Measurements from ENCODE around the gene IRGC.
"Not testable (repeated sequence)": the region's sequence is repeated elsewhere in the genome, so short reads cannot be mapped to it uniquely, and the experiment has no call there.

Gene IRGC, protein sequence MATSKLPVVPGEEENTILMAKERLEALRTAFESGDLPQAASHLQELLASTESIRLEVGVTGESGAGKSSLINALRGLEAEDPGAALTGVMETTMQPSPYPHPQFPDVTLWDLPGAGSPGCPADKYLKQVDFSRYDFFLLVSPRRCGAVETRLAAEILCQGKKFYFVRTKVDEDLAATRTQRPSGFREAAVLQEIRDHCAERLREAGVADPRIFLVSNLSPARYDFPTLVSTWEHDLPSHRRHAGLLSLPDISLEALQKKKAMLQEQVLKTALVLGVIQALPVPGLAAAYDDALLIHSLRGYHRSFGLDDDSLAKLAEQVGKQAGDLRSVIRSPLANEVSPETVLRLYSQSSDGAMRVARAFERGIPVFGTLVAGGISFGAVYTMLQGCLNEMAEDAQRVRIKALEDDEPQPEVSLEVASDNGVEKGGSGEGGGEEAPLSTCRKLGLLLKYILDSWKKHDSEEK

DNA sequence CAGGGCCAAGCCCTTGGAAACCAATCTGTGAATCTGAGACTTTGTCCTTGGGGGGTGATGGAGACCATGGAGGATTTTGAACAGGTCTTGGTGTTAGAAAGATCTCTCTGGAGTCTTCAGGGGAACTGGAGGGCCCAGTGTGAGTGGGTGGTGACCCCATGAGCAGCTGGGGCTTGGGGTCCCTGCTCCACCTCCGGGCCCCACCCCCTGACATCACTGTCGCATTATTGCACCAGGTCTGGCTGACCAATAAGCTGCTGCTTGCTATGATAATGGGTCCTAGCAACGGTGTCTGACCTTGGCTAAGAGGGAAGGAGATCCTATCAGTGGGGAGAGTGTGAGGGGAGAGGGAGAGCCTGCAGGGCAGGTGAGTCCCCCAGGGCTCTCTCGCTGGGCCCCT lies at the start of gene IRGC:
Gene IRGC (plus strand): TSS at position 301 of the 400 bp plus-strand sequence. CDS start 2,483 bp downstream, outside the sequence.
- no peak for DNase-seq

DNA sequence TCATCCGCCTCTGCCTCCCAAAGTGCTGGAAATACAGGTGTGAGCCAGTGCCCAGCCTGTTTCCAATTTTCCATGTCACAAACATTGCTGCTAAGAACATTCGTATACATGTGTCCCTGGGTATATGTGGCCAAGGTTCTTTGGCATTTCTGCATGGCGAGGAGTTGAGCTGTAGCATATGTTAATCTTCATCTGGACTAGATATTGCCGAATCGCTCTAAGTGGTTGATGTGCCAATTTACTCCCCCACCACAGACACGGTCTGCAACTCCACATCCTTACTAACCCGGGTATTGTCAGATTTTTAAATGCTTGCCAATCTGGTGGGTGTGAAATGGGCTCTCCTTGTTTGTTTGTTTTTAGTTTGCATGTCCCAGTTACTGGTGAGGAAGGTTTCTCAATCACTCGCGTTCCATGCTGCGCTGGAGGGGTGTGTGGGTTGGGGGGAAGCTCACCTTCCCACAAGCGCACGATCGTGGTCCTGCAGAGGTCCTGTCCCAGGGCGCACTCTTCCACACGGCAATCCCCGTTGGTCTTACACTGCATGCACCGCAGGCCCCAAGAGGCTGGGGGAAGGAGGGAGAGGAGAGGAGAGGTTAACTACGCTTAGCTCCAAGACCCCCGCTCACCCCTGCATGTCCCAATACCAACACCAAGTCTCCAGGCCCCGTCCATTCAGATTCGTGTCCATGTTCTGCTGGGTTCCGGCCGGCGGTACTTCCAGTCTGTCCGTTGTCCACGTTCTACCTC lies 48.6 kb upstream of the IRGC start:
- DNase-seq = no peak

DNA sequence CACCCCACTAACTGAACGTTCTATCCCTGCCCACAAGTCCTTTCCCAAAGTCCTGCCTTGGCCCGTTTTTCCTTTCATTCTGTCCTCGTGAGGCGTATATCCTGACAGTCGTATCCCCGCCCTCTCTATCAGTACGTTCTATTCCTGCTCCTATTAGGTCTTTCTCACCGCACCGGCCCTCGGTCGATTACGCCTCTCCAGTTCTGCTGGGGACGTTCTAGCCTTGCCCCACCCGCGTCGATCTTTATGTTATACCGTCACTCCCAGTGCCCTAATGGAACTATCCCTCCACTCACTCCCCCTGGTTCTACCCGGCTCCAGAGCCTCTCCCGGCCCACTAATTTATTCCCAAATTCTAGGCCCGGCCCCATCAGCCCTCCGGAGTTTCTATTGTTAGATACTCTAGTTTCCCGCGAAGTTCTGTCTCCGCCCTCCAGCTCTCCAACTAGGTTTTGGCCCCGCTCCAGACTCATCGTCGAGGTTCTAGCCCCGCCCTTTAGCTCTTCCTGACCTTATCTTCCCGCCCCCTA lies 47.9 kb upstream of the IRGC start:
- peak in 2 of 56 donors; percentile 43 to 89 for DNase-seq

DNA sequence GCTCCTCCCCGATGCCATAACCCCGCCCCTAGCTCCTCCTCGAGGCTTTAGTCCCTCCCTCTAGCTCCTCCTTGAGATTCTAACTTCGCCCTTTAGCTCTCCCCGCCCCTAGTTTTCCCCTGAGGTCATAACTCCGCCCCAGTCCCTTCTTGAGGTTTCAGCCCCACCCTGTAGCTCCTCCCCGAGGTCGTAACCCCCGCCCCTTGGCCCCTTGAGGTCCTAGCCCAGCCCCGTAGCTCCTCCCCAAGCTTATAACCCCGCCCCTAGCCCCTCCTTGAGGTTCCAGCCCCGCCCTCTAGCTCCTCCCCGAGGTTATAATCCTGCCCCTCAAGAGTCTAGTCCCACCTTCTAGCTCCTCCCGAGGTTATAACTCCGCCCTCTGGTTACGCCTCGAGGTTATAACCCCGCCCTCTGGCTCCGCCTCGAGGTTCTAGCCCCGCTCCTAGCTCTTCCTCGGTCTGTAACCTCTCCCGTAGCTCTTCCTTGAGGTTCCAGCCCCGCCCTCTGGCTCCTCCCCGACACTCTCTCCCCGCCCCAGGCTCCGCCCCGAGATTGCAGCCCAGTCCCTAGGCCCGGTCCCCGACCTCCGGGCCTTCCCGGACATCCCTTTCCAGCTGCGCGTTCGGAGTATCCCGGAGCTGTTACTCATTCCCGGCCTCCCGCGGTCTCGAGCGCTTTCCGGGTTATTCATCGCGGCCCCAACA lies 47.3 kb upstream of the IRGC start:
- DNase-seq = peak; percentile 81 to 100 (median 96)

DNA sequence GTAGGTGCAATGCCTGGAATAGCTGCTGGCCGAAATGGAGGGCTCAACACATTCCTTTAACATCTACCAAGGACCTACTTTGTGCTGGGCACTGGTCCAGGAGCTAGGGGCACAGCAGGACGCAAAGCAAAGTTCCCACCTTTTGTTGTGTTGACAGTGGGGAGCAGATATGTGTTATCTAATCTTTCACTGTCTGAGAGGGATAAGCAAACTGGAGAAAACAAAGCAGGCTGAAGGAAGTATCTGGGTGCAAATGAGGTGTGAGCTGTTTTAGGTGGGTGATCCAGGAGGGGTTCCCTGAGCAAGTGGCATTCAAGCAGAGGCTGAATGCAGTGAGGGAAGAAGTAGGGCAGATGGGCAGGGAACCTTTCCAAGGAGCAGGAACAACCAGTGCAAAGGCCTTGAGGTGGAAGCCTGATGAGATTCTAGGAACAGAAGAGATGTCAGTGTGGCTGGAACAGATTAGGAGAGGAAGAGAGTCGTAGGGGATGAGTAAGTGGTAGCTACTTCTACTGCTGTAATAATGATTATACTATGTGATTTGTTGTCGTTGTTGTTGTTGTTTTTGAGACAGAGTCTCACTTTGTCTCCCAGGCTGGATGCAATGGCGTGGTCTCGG lies 43.7 kb upstream of the IRGC start:
- no peak for DNase-seq

DNA sequence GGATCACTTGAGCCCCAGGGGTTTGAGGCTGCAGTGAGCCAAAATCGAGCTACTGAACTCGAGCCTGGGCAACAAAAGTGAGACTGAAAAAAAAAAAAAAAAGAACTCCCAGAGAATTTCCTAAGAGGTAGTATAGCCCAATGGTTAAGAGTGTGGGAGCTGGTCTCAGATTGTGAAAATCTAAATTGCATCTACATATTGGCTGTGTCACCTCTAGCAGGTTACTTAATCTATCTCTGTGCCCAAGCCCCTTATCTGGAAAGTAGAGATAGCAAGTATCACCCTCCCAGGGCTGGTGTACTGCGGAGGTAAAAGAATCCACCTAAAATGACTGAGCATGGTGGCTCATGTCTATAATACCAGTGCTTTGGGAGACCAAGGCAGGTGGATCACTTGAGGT lies 42.2 kb upstream of the IRGC start:
- DNase-seq = no peak

DNA sequence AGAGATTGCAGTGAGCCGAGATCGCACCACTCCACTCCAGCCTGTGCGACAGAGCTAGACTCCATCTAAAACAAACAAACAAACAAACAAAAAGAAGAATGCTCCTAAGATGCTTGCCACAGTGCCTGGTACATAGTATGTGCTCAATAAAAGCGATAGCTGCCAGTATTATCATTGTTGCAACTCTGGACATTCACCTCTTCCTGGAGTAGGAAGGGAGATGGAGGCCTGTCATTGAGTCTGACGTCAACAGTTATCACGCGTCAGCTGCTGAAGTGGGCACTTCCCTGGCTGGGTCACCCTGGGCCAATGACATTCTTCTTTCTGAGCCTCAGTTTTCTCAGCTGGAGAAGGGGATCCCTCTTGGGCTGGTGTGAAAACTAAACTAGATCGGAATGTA lies 41.7 kb upstream of the IRGC start:
- no peak for DNase-seq

DNA sequence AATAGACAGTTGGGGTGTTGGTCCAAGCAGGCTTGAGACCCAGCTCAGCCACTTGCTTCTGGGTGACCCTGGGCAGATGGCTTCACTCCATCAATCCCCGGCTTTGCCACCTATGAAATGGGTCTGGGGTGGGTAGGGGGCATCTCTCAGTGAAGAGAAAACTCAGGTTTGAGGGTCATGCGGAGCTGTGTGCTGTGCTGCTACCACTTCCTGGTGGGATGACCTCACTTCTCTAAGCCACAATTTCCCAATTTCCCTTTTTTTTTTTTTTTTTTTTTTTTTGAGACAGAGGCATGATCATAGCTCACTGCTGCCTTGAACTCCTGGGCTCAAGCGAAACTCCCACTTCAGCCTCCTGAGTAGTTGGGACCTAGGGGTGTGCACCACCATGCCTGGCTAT lies 41.3 kb upstream of the IRGC start:
- no peak for DNase-seq

DNA sequence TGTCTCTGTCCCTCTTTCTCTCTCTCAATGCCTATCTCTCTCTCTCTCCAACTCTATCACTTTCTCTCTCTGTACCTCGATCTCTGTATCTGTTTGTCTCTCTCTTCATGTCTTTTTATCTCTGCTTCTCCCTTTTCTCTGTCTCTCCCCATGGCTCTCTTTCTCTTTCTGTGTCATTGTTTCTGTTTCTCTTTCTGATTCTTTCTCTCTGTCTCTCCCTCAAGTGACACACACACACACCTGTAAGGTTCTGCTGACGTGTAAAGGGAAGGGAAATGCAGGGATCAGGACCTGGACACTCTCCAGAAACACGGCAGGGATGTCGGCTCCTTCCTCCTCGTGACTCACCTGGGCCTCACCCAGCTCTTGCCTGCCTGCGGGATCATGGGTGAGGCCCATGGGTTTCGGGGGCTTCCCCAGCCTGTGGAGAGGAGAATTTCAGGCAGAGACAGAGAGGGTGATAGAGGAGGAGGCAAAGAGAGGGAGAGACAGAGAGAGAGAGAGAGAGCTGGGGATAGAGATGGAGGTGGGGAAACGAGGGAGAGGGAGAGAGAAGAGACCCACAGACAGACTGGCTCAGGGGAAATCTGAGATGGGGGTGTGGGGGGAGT lies 40.5 kb upstream of the IRGC start:
- no peak for DNase-seq

DNA sequence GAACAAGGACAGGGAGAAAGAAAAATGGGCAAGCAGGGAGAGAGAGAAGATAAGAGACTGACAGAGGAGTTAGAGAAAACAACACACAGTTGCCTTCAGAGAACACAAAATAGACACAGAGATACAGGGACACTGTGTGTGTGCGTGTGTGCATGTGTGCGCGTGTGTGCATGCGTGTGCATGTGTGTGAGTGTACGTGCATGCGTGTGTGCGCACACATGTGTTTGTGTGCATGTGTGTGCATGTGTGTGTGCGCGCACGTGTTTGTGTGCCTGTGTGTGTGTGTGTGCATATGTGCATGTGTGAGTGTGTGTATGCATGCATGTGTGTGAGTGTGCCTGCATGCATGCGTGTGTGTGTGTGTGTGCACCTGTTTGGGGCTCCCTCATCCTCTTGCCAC lies 40.0 kb upstream of the IRGC start:
- no peak for DNase-seq

DNA sequence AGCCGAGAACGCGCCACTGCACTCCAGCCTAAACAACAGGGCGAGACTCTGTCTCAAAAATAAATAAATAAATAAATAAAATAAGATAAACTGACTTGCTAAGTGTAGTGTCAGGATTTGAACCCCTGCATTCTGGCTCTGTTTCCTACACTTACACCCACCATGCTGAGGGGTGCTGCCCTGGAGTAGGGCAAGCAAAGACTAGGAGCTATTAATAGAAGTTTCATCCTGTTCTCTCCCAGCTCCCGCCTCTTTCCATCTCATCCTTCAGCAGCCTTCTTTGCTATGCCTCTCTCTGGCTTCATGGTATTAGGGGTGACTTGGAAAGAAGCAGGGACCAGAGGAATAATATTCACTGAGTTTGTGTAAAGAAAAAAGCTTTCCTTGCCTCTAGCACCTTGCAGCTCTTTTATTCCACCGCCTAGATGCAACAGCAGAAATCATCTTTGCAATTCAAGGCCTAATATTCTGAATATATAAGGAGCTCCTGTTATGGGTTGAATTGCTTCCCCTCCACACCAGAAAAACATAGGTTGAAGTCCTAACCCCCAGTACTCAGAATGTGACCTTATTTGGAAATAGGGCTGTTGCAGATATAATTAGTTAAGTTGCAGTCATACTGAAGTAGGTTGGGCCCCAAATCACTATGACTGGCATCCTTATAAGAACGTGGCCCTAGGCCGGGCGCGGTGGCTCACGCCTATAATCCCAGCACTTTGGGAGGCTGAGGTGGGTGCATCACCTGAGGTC lies 37.2 kb upstream of the IRGC start:
- no peak for DNase-seq

DNA sequence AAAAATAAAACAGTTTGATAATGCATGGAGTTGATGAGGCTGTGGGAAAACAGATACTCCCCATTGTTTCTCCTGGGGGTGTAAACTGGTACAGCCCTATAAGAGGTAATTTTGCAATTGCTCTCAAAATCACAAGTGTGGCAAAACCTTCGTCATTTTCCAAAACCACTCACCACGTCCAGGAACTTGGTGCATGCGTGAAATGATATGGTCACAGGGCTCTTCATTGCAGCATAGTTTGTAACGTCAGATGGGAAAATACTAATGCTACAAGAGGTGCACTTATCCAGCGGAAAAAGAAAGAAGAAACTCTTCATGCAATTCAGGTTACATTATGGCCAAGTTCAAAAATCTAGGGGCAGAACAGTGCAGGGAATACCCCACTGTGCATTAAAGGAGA lies 34.1 kb upstream of the IRGC start:
- DNase-seq = no peak

DNA sequence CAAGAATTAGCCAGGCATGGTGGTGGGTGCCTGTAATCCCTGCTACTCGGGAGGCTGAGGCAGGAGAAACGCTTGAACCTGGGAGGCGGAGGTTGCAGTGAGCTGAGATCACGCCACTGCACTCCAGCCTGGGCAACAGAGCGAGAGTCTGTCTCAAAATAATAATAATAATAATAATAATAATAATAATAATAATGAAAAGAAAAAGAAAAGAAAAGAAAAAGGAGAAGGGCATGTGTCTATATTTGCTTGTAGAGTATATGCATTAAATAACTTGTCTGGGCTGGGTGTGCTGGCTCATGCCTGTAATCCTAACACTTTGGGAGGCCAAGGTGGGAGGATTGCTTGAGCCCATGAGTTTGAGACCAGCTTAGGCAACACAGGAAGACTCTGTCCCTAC lies 33.6 kb upstream of the IRGC start:
- not testable (repeated sequence) for DNase-seq

DNA sequence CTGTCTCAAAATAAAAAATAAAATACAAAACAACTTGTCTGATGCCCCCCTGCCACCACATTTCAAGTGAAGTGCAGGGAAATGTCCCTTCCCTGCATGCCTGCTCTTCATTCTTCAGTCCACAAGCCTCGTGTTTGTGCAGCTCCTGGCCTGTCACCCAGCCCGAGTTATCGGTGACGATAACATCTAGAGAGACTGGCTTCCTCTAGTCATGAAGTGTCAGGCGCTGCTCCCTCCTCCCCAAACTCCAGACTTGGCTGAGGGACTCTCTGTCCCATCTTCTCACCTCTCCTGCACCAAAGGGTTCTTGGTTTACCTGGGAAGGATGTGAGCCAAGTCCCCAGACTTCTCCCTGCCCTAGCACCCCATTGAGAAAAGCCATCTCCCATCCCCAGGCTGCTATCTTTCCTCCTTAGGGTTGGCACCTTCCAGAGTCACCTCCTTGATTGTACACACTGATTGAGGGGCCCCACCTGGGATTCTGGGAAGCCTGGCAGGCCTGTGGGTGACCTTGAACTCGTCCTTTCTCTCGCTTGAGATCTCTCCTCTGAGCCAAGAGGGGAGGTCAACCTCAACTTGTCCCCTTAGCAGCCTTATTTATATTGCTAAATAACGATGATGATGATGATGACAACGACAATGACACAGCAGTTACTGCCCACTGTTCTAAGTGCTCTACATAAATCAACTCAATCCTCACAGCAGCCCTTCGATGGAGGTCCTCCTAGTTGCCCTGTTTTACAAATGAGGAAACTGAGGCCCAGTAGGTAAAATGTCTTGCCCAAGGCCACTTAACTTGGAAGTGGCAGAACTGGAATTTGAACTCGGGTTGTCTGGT lies 32.8 kb upstream of the IRGC start:
- no peak for DNase-seq

DNA sequence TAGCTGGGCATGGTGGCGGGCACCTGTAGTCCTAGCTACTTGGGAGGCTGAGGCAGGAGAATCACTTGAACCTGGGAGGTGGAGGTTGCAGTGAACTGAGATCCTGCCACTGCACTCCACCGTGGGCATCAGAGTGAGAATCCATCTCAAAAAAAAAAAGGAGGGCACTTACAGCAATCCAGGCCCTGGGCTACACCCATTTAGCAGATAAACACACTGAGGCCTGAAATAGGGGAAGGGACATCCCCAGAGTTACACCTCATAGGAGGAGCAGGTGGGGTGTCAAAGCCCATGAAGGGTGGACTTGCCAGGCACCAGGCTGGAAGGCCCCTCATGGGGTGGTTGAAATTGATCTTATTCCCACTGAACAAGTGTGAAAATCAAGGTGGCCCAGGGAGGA lies 32.0 kb upstream of the IRGC start:
- DNase-seq = no peak

DNA sequence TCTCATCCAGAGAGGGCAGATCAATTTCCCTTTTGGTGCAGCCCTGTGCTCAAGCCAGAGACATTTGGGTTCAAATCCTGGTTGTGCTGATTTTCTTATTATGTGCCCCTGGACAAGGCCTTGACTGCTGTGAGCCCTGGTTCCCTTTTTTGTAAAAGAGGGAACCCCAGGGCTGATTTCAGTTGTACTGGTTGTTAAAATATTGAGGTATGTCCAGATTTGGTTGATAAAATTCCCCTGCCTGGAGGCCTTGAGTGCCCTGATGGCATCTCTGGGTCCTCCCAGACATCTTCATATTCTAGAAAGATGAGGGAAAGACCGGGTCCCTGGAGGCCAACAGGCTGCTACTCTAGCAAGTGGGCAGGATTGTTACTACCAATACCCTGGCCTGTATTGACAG lies 31.6 kb upstream of the IRGC start:
- DNase-seq = no peak

DNA sequence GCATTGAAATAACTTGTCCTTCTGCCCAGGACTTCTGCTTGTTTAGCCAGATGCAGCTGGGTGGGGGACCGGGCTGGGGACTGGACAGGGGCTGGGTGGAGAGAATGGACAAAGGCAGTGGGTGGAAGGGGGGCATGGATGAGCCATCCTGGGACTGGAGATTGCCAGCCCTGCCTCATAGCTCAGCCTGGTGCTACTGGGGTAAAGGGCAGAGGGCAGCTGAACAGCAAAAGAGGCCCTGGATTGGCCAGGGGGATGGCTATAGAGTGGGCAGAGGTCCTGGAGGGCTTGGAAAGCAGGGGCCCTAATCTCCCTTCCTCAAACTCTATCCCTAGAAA lies 28.2 kb upstream of the IRGC start:
- DNase-seq = peak in 27 of 56 donors; percentile 6 to 78 (median 26)

DNA sequence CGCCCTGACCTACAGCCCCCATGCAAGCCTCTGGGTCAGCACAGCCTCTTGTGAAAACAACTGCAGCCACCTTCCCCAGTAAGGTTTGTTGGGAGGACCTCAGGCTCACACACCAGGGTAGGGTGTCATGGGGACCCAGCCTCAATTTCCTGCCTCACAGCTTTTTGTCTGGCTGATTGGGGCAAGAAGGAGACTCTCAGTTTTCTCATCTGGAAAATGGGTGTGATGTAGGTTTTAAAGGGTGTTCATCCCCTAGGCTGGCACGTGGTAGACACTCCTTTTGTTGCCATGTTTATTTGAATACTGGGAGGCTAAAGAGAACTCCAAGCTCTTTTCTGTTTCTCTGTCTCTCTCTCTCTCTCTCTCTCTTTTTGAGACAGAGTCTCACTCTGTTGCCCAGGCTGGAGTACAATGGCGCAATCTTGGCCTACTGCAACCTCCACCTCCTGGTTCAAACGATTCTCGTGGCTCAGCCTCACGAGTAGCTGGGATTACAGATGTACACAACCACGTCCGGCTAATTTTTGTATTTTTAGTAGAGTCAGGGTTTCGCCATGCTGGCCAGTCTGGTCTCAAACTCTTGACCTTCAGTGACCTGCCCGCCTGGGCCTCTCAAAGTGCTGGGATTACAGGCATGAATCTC lies 27.7 kb upstream of the IRGC start:
- DNase-seq = no peak

DNA sequence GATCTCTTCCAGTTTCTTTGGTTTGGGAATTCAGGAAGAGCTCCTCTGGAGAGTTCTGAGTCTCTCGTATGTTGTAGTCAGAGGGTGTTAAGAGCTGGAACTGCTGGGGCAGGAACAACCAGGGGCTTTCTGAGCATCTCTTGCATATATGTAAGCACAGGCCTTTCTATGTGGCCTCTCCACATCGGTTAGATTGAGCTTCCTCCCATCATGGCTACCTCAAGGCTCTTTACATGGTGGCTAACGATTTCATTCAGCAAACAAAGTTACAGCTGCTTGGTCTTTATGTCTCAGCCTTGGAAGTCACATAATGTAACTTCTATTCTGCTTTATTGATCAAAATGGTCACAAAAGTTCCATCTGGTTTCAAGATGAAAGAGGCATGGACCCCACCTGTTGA lies 25.4 kb upstream of the IRGC start:
- DNase-seq = no peak
